C4-2B (cell line): ENCODE measurements around the gene STAP2.

Source experiments
- ZFX ChIP-seq: fragments of 450-650 bp; IDR thresholded peaks from 2 replicates; pipeline ENCODE4 v1.6.1; 2017
- TF ChIP-seq, protein P1 (sequence below): fragments of 450-650 bp; conservative IDR thresholded peaks from 2 replicates; pipeline ENCODE4 v1.5.1; 2017; ENCODE audit warnings: mild to moderate bottlenecking

DNA sequence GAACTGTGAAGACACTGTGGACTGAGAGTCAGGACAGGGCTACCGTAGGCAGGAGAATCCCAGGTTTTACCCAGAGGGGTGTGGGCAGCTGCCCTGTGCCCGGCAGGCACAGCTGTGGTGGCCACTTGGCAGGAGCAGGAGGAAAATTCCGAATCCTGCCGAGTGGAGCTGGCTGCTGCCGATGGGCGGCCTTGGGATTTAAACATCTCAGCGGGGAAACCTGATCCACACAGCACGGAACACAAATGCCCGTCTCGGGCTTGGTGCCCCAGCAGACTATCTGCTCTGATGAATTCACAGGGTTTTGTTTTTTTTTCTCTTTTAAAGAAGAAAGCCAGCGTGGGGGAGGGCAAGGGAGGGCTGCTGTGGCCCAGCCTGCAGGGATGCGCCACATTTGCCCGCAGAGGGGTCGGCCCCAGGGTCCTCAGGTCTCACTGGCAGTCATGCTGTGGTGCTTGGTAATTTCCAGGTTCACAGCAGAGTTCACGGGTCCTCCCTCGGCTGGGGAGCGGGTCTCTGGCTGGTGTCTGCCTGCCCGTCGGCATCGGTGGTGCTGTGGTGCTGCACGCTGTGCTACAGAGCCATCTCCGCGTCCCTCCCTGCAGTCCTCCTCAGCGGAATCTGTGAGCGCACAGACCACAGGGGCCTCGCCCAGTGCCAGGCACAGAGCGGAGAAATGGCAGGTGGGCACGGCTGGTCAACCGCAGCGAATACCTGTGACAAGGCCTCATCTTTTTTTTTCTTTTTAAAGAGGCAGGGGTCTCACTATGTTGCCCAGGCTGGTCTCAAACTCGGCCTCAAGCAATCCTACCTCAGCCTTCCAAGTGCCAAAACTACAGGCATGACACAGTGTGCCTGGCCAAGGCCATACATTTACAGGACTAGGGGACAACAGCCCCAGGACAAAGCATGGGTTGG lies 32.9 kb upstream of the STAP2 start:
- TF ChIP-seq, protein P1, sequence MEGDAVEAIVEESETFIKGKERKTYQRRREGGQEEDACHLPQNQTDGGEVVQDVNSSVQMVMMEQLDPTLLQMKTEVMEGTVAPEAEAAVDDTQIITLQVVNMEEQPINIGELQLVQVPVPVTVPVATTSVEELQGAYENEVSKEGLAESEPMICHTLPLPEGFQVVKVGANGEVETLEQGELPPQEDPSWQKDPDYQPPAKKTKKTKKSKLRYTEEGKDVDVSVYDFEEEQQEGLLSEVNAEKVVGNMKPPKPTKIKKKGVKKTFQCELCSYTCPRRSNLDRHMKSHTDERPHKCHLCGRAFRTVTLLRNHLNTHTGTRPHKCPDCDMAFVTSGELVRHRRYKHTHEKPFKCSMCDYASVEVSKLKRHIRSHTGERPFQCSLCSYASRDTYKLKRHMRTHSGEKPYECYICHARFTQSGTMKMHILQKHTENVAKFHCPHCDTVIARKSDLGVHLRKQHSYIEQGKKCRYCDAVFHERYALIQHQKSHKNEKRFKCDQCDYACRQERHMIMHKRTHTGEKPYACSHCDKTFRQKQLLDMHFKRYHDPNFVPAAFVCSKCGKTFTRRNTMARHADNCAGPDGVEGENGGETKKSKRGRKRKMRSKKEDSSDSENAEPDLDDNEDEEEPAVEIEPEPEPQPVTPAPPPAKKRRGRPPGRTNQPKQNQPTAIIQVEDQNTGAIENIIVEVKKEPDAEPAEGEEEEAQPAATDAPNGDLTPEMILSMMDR: no peak
- TF ChIP-seq ZFX: no peak
